Ecto neural progenitor cell (in vitro differentiated cells): ENCODE results near the gene NGF.
"Not testable (repeated sequence)": the region's sequence is repeated elsewhere in the genome, so short reads cannot be mapped to it uniquely, and the experiment has no call there.

Source experiments
- DNase-seq: peaks from one replicate; pipeline ENCODE4 v3.0.0-alpha.2; 2018; ENCODE audit warnings: low spot score

NGF gene

GRCh38 chr1:115337633-115338456, at the start of gene NGF:
Gene NGF (minus strand): TSS chr1:115338249. CDS start chr1:115286795, 51,454 bp downstream.
- peak; percentile 79 for DNase-seq

GRCh38 chr1:115383455-115383854, 45.4 kb upstream of the NGF start:
- not testable (repeated sequence) for DNase-seq

GRCh38 chr1:115379943-115380342, 41.9 kb upstream of the NGF start:
- no peak for DNase-seq

DNA sequence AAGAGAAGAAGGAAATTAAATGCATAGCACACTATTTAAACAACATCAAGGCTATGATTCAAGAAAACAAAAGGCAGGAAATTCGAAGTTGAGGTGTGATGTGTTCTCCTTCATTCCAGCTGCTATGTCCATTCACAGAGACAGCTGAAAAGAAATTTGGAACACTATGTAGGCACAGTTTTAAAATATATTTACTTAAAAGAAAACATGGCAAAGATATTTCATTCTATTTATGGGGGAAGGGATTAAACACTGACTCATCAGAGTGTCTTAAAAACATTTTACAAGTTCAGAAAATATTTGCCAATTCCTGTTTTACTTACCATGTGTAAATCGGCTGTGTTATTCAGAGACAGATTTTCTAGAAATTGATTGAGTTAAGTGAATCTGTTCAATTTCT, 39.4 kb upstream of the NGF start:
- no peak for DNase-seq

DNA sequence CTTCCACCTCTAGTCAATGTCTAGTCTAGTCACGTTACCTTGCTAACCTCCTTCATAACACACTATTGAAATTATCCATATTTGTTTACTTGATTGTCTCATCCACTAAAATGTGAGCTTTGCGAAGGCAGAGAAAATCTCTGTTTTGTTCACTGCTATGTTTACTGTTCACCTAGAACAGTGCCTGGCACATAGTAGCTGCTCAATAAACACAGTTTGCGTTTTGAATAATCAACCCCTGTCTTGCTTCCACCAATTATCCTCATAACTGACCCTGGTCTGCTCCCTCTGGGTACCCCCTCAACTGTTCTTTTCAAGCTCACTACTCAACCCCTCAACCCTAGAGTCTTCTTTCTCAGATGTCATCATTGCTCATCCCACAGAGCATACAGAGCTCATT, 36.5 kb upstream of the NGF start:
- no peak for DNase-seq

GRCh38 chr1:115373305-115373704, 35.3 kb upstream of the NGF start:
- no peak for DNase-seq

- DNase-seq = no peak
Observed at GRCh38 chr1:115365738-115366137, 27.7 kb upstream of the NGF start.

DNA sequence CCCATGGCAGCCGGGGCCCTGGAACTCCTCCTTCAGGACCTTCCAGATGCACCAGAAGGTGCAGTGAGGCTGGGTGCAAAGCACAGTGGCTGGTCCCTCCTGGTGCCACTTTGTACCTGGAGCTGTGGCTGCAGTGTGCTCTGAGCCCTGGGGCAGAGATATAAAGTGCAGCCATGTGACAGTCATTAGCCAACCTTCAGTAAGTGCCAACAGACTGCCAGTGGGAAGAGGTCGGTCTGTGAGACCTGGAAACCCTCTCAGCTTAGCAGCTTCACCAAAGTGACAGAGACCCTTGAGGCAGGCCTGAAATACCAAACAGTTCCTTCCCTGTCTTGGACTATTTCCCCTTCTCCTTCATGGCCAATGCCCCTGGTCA, 26.7 kb upstream of the NGF start:
- DNase-seq = no peak

GRCh38 chr1:115364046-115364779, 26.2 kb upstream of the NGF start:
- DNase-seq = no peak

- DNase-seq = no peak
Observed at GRCh38 chr1:115363171-115363570, 25.1 kb upstream of the NGF start.

- not testable (repeated sequence) for DNase-seq
Observed at GRCh38 chr1:115360505-115361129, 22.6 kb upstream of the NGF start.

GRCh38 chr1:115359787-115360452, 21.9 kb upstream of the NGF start:
- not testable (repeated sequence) for DNase-seq

DNA sequence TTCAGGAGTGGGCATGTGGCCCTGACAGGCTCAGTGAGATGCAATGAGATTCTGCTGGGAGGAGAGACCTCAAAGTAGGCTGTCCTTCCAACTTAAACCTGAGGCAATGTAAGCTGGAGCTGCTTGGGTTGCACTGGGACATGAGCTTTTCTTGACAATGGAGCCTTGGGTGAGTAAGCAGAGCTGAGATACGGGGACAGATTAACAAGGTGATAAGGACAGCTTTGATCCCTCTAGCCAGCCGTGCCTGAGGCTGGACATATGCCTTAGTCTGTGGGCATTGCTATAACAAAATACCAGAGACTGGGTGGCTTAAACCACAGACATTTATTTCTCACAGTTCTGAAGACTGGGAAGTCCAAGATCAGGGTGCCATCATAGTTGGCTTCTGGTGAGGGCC, 18.3 kb upstream of the NGF start:
- DNase-seq = no peak

GRCh38 chr1:115355069-115355468, 17.0 kb upstream of the NGF start:
- no peak for DNase-seq

DNA sequence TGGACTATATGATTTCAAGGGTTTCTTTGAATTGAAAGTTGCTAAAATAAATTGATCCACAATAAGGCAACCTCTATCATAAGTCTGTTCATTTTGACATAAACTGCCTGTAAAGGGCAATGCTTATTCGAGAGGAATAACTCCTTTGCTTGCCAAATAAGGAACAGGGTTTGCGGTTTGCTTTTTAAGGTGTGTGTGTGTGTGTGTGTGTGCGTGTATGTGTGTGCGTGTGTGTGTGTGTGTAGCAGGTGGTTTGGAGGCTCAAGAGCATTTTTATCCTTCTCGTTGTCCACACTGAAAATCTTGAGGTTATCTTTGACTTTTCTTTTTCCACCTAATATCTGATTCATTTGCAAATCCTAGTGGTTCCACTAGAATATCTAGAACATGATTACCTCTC, 13.1 kb upstream of the NGF start:
- no peak for DNase-seq

- DNase-seq = no peak
Observed at GRCh38 chr1:115348636-115349035, 10.6 kb upstream of the NGF start.

GRCh38 chr1:115347282-115347681, 9.2 kb upstream of the NGF start:
- no peak for DNase-seq

DNA sequence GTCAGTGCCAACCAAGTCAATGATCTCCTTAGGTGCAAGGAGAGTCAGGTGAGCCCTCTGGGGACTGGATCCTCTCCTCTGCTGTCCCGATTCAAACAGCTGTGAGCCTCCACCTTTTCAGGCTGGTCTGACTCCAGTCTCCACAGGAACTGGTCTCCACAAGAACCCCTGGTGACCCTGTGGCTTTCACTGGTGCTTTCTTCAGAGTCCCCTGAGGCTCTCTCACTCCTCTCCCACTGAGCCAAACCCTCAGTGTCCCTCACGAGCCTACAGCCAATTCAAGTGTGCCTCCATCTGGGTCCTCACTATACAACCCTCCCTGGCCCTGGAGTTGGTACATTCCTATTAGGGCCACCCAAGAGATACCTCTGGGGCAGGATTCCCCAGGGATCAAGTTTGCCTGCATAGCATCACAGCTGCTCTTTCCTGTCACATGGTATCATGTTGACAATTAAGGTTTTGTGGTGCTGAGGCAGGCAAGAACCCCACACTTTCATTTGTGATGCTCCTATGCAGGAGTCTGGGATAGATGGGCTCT, 5.2 kb upstream of the NGF start:
- no peak for DNase-seq

- DNase-seq = no peak
Observed at GRCh38 chr1:115341948-115342347, 3.9 kb upstream of the NGF start.

GRCh38 chr1:115340879-115341278, 2.8 kb upstream of the NGF start:
- DNase-seq = no peak

DNA sequence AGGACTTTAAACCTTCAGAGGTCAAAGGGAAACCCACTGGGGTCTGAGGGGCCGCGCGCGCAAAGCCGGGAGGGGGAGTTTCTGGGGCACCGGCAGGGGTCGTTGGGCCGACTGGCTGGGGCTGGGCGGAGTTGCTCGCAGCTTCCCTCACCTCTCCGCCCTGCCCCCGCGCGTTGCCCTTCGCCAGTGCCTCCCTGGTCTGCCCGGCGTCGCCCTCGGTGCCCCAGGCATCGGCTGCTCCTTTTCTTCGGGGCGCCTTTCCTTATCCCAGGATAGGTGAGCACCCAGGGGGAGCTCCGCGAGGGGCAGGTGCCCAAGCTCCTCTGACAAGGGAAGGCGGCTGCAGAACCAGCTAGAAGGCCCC, 390 bp upstream of the NGF start:
- DNase-seq = peak; percentile 79

DNA sequence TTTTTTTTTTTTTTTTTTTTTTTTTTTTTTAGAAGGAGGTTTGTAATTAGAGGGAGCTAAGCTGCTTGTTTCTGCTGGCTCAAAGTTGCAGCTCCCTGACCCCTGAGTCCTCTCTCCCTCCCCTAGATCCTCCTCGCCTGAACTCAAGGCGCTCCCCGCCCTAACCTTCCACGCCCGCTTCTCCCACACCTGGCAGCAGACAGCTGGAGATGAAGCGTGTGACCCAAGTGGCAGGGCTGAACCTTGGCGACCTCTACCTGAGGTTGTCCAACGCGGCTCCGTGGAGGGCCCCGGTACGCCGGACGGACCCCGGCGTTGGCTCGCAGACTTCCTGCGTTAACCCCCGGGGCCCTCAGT, 795 bp downstream of the NGF start:
- no peak for DNase-seq
